ENCODE results near the gene CMC2. TPM values are rescaled to one million over a fixed set of nuclear protein-coding genes. Genes with fewer than 3 reads are reported as not detected.

Gene CMC2
- total RNA-seq, 2 donors from 2014 or later = 85.4 to 145 TPM

- Mint-ChIP-seq H3K9me3 (no peaks in the 10 kb centered on the region), H3K4me3 (no peak overlapping the region), H3K27ac (peak overlapping the region in 1 of 2 donors; percentile 3), H3K27me3 (no peaks in the 10 kb centered on the region), H3K36me3 (peaks cover 10% of the 10 kb centered on the region), H3K4me1 (ENCODE audit: low read depth in 2 of 2) (peaks cover 0 to 5% of the 10 kb centered on the region in 2 donors)
- no peak for DNase-seq (ENCODE audit: low spot score)
- ATAC-seq = no peak
These were observed 29.7 kb downstream of the CMC2 start for GRCh38 chr16:80976946-80977345.

- Mint-ChIP-seq H3K4me1 (ENCODE audit: low read depth in 2 of 2) (peaks cover 0 to 5% of the 10 kb centered on the region in 2 donors), H3K4me3 (no peak overlapping the region), H3K27me3 (no peaks in the 10 kb centered on the region), H3K9me3 (no peaks in the 10 kb centered on the region), H3K36me3 (peaks cover 10% of the 10 kb centered on the region), H3K27ac (no peak overlapping the region)
- DNase-seq (ENCODE audit: low spot score) (no peak), ATAC-seq (no peak)
These were observed 31.9 kb downstream of the CMC2 start for GRCh38 chr16:80974649-80975376.

- peaks cover 10% of the 10 kb centered on the region for H3K36me3 Mint-ChIP-seq
- no peak overlapping the region for H3K4me3 Mint-ChIP-seq
- peaks cover 0 to 5% of the 10 kb centered on the region in 2 donors for H3K4me1 Mint-ChIP-seq (ENCODE audit: low read depth in 2 of 2)
- DNase-seq (ENCODE audit: low spot score) (no peak), ATAC-seq (no peak)
- no peaks in the 10 kb centered on the region for H3K9me3 Mint-ChIP-seq
- no peak overlapping the region for H3K27ac Mint-ChIP-seq
- H3K27me3 Mint-ChIP-seq = no peaks in the 10 kb centered on the region
These were observed 32.7 kb downstream of the CMC2 start for GRCh38 chr16:80973991-80974390.

- no peak overlapping the region for H3K27ac Mint-ChIP-seq
- no peaks in the 10 kb centered on the region for H3K27me3 Mint-ChIP-seq
- H3K36me3 Mint-ChIP-seq = peaks cover 13% of the 10 kb centered on the region
- no peak overlapping the region for H3K4me3 Mint-ChIP-seq
- H3K9me3 Mint-ChIP-seq = no peaks in the 10 kb centered on the region
- H3K4me1 Mint-ChIP-seq (ENCODE audit: low read depth in 2 of 2) = peaks cover 0 to 5% of the 10 kb centered on the region in 2 donors
- no peak for ATAC-seq
- DNase-seq (ENCODE audit: low spot score) = no peak
These were observed 34.1 kb downstream of the CMC2 start for GRCh38 chr16:80972611-80973010.

GRCh38 chr16:80971819-80972218 lies 34.9 kb downstream of the CMC2 start:
- no peak overlapping the region for H3K4me3 Mint-ChIP-seq
- no peak overlapping the region for H3K27ac Mint-ChIP-seq
- ATAC-seq = peak in 1 of 2 donors; percentile 15
- H3K9me3 Mint-ChIP-seq = no peaks in the 10 kb centered on the region
- DNase-seq (ENCODE audit: low spot score) = no peak
- H3K36me3 Mint-ChIP-seq = peaks cover 13% of the 10 kb centered on the region
- peaks cover 0 to 5% of the 10 kb centered on the region in 2 donors for H3K4me1 Mint-ChIP-seq (ENCODE audit: low read depth in 2 of 2)
- H3K27me3 Mint-ChIP-seq = no peaks in the 10 kb centered on the region

- DNase-seq (ENCODE audit: low spot score) (no peak), ATAC-seq (no peak)
- Mint-ChIP-seq H3K27me3 (no peaks in the 10 kb centered on the region), H3K36me3 (peaks cover 8% of the 10 kb centered on the region), H3K4me1 (ENCODE audit: low read depth in 2 of 2) (peaks cover 0 to under 1% of the 10 kb centered on the region in 2 donors), H3K9me3 (no peaks in the 10 kb centered on the region), H3K27ac (peak overlapping the region in 1 of 2 donors; percentile 13), H3K4me3 (no peak overlapping the region)
These were observed 37.6 kb downstream of the CMC2 start for GRCh38 chr16:80969114-80969484.

GRCh38 chr16:80968386-80969113 lies 38.1 kb downstream of the CMC2 start:
- Mint-ChIP-seq H3K9me3 (no peaks in the 10 kb centered on the region), H3K4me3 (no peak overlapping the region)

GRCh38 chr16:80966617-80967016 lies 40.1 kb downstream of the CMC2 start:
- Mint-ChIP-seq H3K4me1 (ENCODE audit: low read depth in 2 of 2) (no peaks in the 10 kb centered on the region), H3K9me3 (no peaks in the 10 kb centered on the region), H3K36me3 (peaks cover 8% of the 10 kb centered on the region), H3K4me3 (no peak overlapping the region), H3K27ac (no peak overlapping the region), H3K27me3 (no peaks in the 10 kb centered on the region)
- DNase-seq (ENCODE audit: low spot score) = no peak
- no peak for ATAC-seq

More at GRCh38 chr16:80968386-80969113, 38.1 kb downstream of the CMC2 start:
- Mint-ChIP-seq H3K27me3 (no peaks in the 10 kb centered on the region), H3K36me3 (peaks cover 7% of the 10 kb centered on the region), H3K4me1 (ENCODE audit: low read depth in 2 of 2) (no peaks in the 10 kb centered on the region), H3K27ac (peak overlapping the region in 1 of 2 donors; percentile 13)
- ATAC-seq = no peak
- DNase-seq (ENCODE audit: low spot score) = no peak

- Mint-ChIP-seq H3K27me3 (no peaks in the 10 kb centered on the region), H3K36me3 (peaks cover 31% of the 10 kb centered on the region), H3K27ac (no peak overlapping the region), H3K4me1 (ENCODE audit: low read depth in 2 of 2) (no peaks in the 10 kb centered on the region), H3K4me3 (no peak overlapping the region), H3K9me3 (peaks cover 10% of the 10 kb centered on the region)
- no peak for ATAC-seq
- no peak for DNase-seq (ENCODE audit: low spot score)
These were observed 42.3 kb downstream of the CMC2 start for GRCh38 chr16:80964351-80964750.

GRCh38 chr16:80962879-80963278 lies 43.8 kb downstream of the CMC2 start:
- ATAC-seq = no peak
- H3K27me3 Mint-ChIP-seq = no peaks in the 10 kb centered on the region
- no peak overlapping the region for H3K4me3 Mint-ChIP-seq

GRCh38 chr16:80958284-80958683 lies 48.4 kb downstream of the CMC2 start:
- no peak for ATAC-seq
- no peak for DNase-seq (ENCODE audit: low spot score)
- H3K4me1 Mint-ChIP-seq (ENCODE audit: low read depth in 2 of 2) = peaks cover 0 to 3% of the 10 kb centered on the region in 2 donors
- no peak overlapping the region for H3K27ac Mint-ChIP-seq
- peaks cover 30% of the 10 kb centered on the region for H3K9me3 Mint-ChIP-seq
- H3K4me3 Mint-ChIP-seq = no peak overlapping the region
- H3K36me3 Mint-ChIP-seq = peaks cover 64% of the 10 kb centered on the region
- H3K27me3 Mint-ChIP-seq = no peaks in the 10 kb centered on the region

More at GRCh38 chr16:80962879-80963278, 43.8 kb downstream of the CMC2 start:
- Mint-ChIP-seq H3K27ac (no peak overlapping the region), H3K4me1 (ENCODE audit: low read depth in 2 of 2) (no peaks in the 10 kb centered on the region), H3K9me3 (peaks cover 14% of the 10 kb centered on the region), H3K36me3 (peaks cover 38% of the 10 kb centered on the region)
- DNase-seq (ENCODE audit: low spot score) = no peak

GRCh38 chr16:80954985-80955384 lies 51.7 kb downstream of the CMC2 start:
- DNase-seq (ENCODE audit: low spot score) (no peak), ATAC-seq (no peak)
- Mint-ChIP-seq H3K9me3 (peaks cover 24% of the 10 kb centered on the region), H3K4me1 (ENCODE audit: low read depth in 2 of 2) (peaks cover 0 to 3% of the 10 kb centered on the region in 2 donors), H3K27ac (no peak overlapping the region), H3K27me3 (no peaks in the 10 kb centered on the region), H3K4me3 (no peak overlapping the region), H3K36me3 (peaks cover 47% of the 10 kb centered on the region)

GRCh38 chr16:80948886-80949493 lies 57.7 kb downstream of the CMC2 start:
- H3K4me1 Mint-ChIP-seq (ENCODE audit: low read depth in 2 of 2) = no peaks in the 10 kb centered on the region
- DNase-seq (ENCODE audit: low spot score) (peak; percentile 68), ATAC-seq (peak in 1 of 2 donors; percentile 41)
- H3K4me3 Mint-ChIP-seq = no peak overlapping the region
- no peak overlapping the region for H3K27ac Mint-ChIP-seq
- H3K9me3 Mint-ChIP-seq = no peaks in the 10 kb centered on the region
- peaks cover 17 to 36% of the 10 kb centered on the region in 2 donors for H3K27me3 Mint-ChIP-seq
- H3K36me3 Mint-ChIP-seq = no peaks in the 10 kb centered on the region
